Activated naive CD8-positive, alpha-beta T cell treated with anti-CD3 and anti-CD28 coated beads for 36 hours (primary cell): Measurements from ENCODE around the gene FAM78B. TPM values are rescaled to one million over a fixed set of nuclear protein-coding genes. Genes with fewer than 3 reads are reported as not detected.

ENCODE experiments used
- DNase-seq: peaks from one replicate; pipeline ENCODE4 v3.0.0; 2021
- H3K27ac Mint-ChIP-seq: one replicate; pipeline ENCODE4 v1.8.0; 2022; ENCODE audit warnings: mild to moderate bottlenecking, moderate library complexity, mixed read lengths
- H3K27me3 Mint-ChIP-seq: one replicate; pipeline ENCODE4 v1.8.0; 2022; ENCODE audit warnings: mild to moderate bottlenecking, mixed read lengths
- H3K36me3 Mint-ChIP-seq: one replicate; pipeline ENCODE4 v1.8.0; 2021; ENCODE audit warnings: mild to moderate bottlenecking, mixed read lengths
- H3K4me1 Mint-ChIP-seq: one replicate; pipeline ENCODE4 v1.8.0; 2021; ENCODE audit warnings: mixed read lengths
- H3K4me3 Mint-ChIP-seq: one replicate; pipeline ENCODE4 v1.8.0; 2022; ENCODE audit warnings: mild to moderate bottlenecking, moderate library complexity, mixed read lengths
- H3K9me3 Mint-ChIP-seq: one replicate; pipeline ENCODE4 v1.8.0; 2022; ENCODE audit warnings: mixed read lengths
- total RNA-seq, 2 experiments: library from RNA; stranded (reverse); gene quantifications; one replicate each; pipeline ENCODE4 v1.2.3, GENCODE V29; 2021

The FAM78B gene
- total RNA-seq, 2 experiments from 2014 or later = 0.62 to 0.74 TPM

DNA sequence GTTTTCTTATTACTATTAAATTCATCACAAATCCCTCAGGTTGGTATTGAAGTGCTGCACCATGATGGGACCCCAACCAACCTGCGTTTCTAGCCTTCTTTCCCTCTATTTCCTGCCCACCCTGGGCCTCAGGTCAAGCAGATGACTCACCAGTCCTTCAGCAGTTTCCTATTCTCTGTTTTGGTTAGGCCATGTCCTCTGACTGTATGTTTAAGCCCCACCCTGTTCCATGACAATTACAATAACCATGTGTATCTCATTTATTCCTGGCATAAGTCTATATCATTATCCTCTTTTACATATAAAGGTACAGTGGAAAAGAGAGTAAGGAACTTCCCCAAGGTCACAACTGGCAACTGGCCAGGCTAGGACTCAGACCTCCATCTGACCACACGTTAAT is 5.3 kb upstream of the FAM78B start:
- Mint-ChIP-seq H3K27ac (no peak overlapping the region), H3K4me1 (peaks cover 29% of the 10 kb centered on the region), H3K9me3 (no peaks in the 10 kb centered on the region), H3K36me3 (no peaks in the 10 kb centered on the region), H3K4me3 (no peak overlapping the region), H3K27me3 (peaks cover 30% of the 10 kb centered on the region)
- DNase-seq = no peak

DNA sequence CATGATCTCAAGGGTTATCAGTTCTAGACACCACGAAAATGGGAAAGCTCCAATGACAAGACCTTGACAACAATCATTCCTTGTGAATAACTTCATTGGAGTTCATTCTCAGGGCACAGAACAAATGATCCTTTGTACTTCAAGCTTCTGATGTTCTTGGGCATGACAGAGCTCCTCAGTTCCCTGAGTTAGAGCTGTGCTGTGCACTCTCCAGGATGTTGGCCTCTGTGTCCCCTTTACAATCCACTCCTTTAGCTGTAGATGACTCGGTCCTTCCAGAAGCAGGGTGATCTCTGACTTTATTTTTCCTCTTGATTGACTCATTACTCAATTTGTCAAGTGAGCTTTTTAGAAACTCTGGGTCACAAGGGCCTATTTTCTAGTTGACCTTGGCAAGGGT is 3.9 kb upstream of the FAM78B start:
- Mint-ChIP-seq H3K4me3 (no peak overlapping the region), H3K36me3 (no peaks in the 10 kb centered on the region), H3K9me3 (no peaks in the 10 kb centered on the region), H3K4me1 (peaks cover 26% of the 10 kb centered on the region), H3K27ac (peak overlapping the region; percentile 76), H3K27me3 (peaks cover 34% of the 10 kb centered on the region)
- no peak for DNase-seq

DNA sequence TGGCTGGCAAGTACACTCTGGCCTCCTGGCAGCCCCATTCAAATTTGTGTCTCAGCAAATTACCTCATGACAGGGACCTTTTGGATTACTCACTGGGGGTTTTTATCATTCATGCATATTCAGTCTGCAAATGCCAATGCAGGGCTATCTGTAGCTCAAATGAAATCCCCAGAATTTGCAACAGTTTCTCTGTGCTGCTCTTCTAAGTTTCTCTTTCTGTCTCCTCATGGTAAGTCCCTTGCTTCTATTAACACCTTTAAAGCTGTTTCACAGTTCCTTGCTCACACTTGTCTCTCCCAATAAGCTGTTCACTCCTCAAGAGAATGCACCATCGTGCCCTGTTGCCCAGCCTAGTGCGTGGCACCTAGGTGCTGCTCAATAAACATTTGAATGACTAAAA is 3.3 kb upstream of the FAM78B start:
- H3K4me3 Mint-ChIP-seq = no peak overlapping the region

DNA sequence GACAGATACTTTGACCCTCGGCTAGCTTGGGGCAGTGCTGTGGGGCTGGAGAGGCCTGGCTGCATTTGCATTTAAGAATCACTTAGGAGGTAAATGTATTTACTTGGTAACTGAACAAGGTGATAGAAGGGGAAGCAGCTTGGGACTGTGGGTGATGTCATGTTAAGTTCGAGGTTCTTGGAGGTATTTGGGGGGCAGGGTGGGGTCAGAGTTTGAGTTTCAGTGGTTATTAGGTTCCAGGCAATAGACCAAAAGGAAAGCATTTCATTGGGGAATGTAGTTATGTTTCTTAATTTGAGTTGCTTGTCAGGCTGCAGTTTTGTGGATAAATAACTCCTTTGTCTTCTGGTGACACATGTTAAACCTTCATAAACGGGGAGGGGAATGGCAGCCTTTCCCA is 2.4 kb upstream of the FAM78B start:
- Mint-ChIP-seq H3K27me3 (peaks cover 40% of the 10 kb centered on the region), H3K4me1 (peaks cover 29% of the 10 kb centered on the region), H3K36me3 (no peaks in the 10 kb centered on the region), H3K4me3 (no peak overlapping the region), H3K9me3 (no peaks in the 10 kb centered on the region), H3K27ac (peak overlapping the region; percentile 25)
- DNase-seq = no peak

More for the DNA sequence above, 3.3 kb upstream of the FAM78B start:
- H3K9me3 Mint-ChIP-seq = no peaks in the 10 kb centered on the region
- H3K4me1 Mint-ChIP-seq = peaks cover 27% of the 10 kb centered on the region
- peak overlapping the region; percentile 77 for H3K27ac Mint-ChIP-seq
- peaks cover 38% of the 10 kb centered on the region for H3K27me3 Mint-ChIP-seq
- no peak for DNase-seq
- H3K36me3 Mint-ChIP-seq = no peaks in the 10 kb centered on the region

DNA sequence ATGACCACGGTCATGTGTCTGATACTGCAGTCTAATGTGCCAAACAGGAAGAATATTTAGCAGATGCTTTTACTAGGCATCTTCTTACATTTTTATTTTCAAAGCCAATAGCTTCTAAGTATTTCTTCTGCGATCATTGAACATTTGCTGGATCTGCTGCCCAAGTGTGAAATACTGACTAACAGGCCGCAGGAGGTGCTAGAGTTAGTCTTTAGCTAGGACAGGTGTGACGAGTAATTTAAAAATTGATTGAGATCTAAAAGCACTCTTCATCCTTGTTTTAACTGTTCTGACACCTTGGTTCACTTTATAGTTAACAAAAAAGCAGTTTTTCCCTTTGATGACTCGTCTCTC is 748 bp upstream of the FAM78B start:
- Mint-ChIP-seq H3K27ac (no peak overlapping the region), H3K4me3 (peak overlapping the region; percentile 57), H3K9me3 (no peaks in the 10 kb centered on the region), H3K27me3 (peaks cover 48% of the 10 kb centered on the region), H3K36me3 (no peaks in the 10 kb centered on the region), H3K4me1 (peaks cover 29% of the 10 kb centered on the region)
- DNase-seq = no peak

DNA sequence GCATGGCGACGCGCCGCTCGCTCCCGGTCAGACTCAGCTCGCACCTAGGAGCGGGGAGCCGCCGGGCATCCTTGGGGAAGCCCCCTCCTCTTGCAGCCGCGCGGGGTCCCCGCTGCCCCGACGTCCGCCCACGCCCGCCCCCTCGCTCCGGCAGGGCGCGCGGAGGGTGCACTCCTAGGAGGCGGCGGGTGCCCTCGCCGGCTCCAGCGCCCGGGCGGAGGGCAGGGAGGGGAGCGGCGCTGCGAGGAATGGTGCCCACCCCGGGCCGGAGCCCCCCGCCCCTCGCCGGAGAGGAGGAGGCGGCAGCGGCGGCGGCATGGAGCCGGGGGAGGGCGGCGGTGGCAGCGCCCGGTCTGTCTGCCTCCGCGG is 488 bp downstream of the FAM78B start:
- peaks cover 57% of the 10 kb centered on the region for H3K27me3 Mint-ChIP-seq
- no peaks in the 10 kb centered on the region for H3K36me3 Mint-ChIP-seq
- peaks cover 29% of the 10 kb centered on the region for H3K4me1 Mint-ChIP-seq
- no peaks in the 10 kb centered on the region for H3K9me3 Mint-ChIP-seq
- H3K4me3 Mint-ChIP-seq = no peak overlapping the region
- H3K27ac Mint-ChIP-seq = no peak overlapping the region
- no peak for DNase-seq

DNA sequence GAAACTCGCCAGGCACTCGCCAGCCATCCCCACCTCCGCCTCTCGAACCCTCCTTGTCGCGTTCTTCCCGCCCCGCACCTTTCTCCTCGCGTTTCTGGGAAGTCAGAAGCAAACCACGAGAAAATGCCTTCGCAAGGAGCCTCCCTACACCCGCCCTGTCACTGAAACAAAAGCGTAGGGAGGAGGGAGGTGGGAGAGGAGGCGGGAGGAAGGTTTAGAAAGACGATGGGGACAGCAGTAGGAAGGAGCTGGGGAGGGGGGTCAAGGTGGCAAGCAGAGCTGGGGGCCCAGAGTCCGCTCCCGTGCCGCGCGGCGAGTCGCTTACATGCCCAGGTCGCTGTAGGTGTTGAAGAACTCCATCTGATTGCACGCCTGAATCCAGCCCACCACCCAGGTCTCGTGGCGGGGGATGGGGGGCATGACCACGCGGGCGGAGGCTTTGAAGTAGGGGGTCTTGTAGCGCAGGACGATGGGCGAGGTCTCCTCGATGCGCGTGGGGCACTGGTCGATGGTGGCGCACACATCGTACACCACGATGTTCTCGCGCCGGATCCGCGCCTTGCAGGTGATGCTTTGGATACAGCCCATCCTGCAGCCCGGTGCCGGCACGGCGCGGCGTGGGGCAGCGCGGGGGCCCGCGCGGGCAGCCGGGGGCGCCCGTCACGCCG is 1.0 kb downstream of the FAM78B start:
- Mint-ChIP-seq H3K9me3 (no peaks in the 10 kb centered on the region), H3K27ac (peak overlapping the region; percentile 17), H3K4me1 (peaks cover 24% of the 10 kb centered on the region), H3K27me3 (peaks cover 58% of the 10 kb centered on the region), H3K36me3 (no peaks in the 10 kb centered on the region), H3K4me3 (peak overlapping the region; percentile 77)
- no peak for DNase-seq

DNA sequence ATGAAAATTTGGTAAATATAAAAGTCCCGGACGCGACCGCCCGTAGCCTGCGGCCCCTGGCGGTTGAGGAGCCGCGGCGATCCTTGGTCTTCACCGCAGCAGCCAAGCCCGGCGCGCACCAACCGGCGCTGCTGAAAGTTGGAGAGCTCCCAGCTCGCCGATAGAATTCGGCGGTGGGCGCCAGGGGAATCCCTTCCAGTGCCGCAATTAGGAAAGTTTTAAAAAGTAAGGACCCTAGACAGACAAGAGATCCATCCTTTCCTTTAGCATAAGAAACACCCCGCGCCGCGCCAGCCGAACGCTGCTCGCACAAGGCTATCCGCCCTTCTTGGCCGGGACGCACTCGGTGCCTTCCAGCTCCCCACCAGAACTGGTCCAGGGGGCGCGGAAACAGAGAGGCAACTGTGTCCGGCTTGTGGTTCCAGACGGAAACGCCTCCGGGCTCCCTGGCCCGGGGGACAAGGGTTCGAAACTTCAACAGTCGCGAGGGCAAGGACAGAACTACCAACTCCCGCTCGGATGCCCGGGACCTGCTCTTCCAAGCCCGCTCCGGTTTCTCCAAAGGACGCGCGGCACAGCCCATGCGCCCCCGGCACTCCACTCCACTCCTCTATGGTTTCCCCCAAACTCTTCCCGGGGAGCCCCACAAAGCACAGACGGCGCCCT is 1.7 kb downstream of the FAM78B start:
- Mint-ChIP-seq H3K27me3 (peaks cover 58% of the 10 kb centered on the region), H3K9me3 (no peaks in the 10 kb centered on the region), H3K36me3 (no peaks in the 10 kb centered on the region), H3K4me3 (peak overlapping the region; percentile 77), H3K27ac (no peak overlapping the region), H3K4me1 (peaks cover 18% of the 10 kb centered on the region)
- DNase-seq = peak; percentile 45

DNA sequence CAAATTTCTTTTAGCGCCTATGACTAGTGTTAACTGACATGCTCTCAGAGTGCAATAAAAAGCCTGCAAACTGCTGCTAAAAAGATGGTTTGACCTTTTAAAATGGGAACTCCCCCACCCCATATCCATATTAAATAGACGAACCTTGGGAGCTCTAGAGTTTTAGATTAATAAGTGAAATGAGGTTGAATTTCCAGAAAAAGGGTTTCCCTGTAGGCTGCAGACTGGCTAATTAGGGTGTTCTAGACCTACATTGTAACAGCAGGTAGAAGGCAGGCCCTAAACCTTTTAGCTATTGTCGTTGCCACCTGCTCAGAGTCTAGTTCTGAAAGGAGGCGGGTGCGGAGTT is 2.2 kb downstream of the FAM78B start:
- H3K27me3 Mint-ChIP-seq = peaks cover 58% of the 10 kb centered on the region
- H3K9me3 Mint-ChIP-seq = no peaks in the 10 kb centered on the region
- no peaks in the 10 kb centered on the region for H3K36me3 Mint-ChIP-seq
- H3K4me3 Mint-ChIP-seq = no peak overlapping the region
- H3K27ac Mint-ChIP-seq = no peak overlapping the region
- DNase-seq = no peak
- H3K4me1 Mint-ChIP-seq = peaks cover 16% of the 10 kb centered on the region

DNA sequence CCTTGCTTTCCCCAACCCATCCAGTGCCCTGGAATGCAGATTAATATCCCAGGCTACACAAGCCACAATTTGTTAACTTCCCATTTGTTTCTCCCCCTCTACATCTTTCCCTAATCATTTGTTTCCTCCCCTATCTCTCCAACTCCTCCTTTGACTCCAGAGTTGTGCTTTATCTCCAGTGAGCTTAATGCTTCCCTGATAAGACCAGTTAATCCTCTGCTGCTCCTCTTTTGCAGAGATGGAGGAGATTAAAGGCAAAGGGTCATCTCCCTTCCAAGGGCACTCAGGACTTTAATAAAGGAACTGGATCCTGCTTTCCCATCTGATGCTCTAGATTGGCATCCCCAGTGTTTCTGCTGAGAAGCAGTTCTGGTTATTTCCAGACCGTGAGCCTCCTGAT is 7.1 kb downstream of the FAM78B start:
- no peak for DNase-seq
- Mint-ChIP-seq H3K27ac (no peak overlapping the region), H3K4me3 (no peak overlapping the region), H3K27me3 (peaks cover 22% of the 10 kb centered on the region), H3K36me3 (no peaks in the 10 kb centered on the region), H3K9me3 (no peaks in the 10 kb centered on the region), H3K4me1 (no peaks in the 10 kb centered on the region)

DNA sequence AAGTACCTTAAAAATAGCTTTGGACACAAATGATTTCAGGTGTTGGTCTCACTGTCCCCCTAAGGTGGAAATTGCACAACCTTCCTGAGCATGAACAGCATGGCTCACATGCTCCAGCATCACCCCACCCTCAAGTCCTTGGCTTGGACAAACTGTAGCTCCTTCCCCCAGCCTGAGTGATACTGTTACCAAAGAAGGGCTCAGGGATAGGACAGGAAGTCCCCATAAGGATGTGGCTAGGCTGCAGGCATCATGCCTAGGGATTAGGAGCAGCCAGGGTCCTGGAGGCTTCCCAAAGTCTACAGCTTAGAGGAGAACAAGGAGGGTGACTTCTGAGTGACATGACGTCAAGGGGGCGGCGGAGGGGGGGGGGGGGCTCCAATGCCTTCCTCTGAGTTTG is 10.1 kb downstream of the FAM78B start:
- Mint-ChIP-seq H3K9me3 (no peaks in the 10 kb centered on the region), H3K36me3 (no peaks in the 10 kb centered on the region), H3K4me3 (no peak overlapping the region), H3K4me1 (no peaks in the 10 kb centered on the region), H3K27ac (no peak overlapping the region), H3K27me3 (peaks cover 4% of the 10 kb centered on the region)
- DNase-seq = no peak

DNA sequence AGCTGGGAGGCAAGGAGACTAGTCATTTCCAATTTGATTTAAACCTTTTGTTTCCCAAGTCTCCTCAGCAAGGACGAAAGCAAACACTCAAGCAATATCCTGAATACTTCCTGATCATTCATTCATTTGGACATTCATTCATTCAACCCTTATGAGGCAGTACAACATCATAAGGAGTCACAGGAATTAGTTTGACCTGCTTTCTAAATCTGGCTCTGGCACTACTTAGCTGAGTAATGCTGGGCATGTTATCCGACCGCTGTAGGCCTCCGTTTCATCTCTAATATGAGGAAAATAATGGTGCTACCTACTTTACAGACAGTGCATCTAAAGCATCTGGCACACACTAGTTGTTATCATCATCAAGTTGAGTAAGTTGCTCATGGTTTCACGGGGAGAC is 11.7 kb downstream of the FAM78B start:
- no peak overlapping the region for H3K4me3 Mint-ChIP-seq
- H3K27me3 Mint-ChIP-seq = no peaks in the 10 kb centered on the region
- H3K36me3 Mint-ChIP-seq = no peaks in the 10 kb centered on the region
- no peaks in the 10 kb centered on the region for H3K9me3 Mint-ChIP-seq
- no peak for DNase-seq
- H3K4me1 Mint-ChIP-seq = no peaks in the 10 kb centered on the region
- no peak overlapping the region for H3K27ac Mint-ChIP-seq

DNA sequence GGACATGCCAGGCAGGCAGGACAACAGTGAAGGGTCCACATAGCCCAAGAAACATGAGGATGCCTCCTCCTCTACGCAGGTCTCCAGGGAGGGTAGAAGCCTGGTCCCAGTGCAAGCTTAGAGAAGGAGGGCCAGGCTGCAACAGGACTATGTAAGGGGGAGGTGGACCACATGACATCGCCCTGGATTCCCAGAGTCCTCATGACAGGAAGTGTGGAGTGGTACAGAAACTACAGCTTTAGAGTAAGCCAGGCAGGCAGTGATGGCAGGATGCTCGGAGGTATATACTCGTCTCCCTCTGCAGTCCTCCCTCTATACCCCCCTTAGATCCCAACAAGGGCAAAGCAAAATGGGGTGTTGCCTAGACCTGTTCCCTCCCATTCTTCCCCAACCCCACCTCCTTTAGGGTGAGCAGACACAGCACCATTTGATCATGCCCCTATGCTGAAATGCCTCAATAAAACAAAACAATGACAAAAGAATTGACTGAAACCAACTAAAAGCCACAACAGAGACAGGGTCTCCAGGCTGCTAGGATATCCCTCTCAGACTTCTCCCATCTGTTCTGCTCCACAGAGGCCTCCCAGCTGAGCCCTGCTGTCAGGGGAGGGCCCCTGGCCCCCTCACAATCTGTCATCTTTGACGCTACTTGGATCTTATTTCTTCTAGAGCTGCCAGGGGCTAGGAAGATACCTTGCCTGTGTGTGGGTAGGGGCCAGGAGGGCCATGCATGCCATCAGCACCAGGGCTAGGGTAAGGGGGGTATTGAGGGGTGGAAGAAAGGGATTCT is 13.1 kb downstream of the FAM78B start:
- Mint-ChIP-seq H3K27ac (no peak overlapping the region), H3K9me3 (no peaks in the 10 kb centered on the region), H3K4me1 (no peaks in the 10 kb centered on the region), H3K4me3 (no peak overlapping the region), H3K27me3 (no peaks in the 10 kb centered on the region), H3K36me3 (no peaks in the 10 kb centered on the region)
- no peak for DNase-seq

DNA sequence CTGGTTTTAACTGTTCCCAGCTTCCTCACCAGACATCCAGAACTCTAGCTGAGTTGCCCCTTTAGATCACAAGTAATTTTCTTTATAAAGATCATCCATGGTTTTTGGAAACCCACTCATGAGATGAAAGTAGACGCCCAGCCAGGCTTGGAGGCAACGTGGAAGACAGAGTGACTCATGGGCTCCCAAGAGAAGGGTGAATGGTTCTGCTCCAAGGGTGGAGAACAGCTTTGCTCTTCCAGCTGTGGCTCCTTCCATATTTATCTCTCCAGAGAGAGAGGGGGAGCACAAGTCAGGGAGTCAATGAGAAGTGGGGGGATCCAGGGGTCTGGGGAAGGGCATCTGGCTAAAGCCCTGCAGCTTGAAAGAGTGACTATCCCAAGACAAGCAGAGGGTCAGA is 13.8 kb downstream of the FAM78B start:
- DNase-seq = no peak
- no peaks in the 10 kb centered on the region for H3K36me3 Mint-ChIP-seq

DNA sequence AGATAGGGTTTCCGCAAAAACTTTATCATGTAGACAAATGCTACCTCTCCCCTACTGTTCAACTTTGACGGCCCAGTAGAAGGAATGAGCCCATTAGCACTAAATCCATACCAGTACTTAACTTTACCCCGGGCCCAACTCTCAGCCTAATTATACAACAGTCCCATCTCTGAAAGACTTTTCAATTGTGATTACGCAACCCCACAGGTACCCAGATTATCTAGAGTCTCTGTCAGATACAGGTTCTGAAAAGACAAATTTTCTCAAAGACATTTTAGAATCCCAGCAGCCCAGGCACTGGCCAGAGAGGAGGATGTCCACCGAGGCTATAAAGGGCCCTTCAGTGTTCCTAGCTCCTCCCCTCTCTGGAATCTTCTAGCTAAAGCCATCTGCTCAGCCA is 15.0 kb downstream of the FAM78B start:
- Mint-ChIP-seq H3K27me3 (no peaks in the 10 kb centered on the region), H3K4me1 (no peaks in the 10 kb centered on the region), H3K9me3 (peaks cover 2% of the 10 kb centered on the region), H3K27ac (no peak overlapping the region), H3K36me3 (no peaks in the 10 kb centered on the region), H3K4me3 (no peak overlapping the region)
- no peak for DNase-seq

More for the DNA sequence above, 13.8 kb downstream of the FAM78B start:
- Mint-ChIP-seq H3K9me3 (peaks cover 2% of the 10 kb centered on the region), H3K27me3 (no peaks in the 10 kb centered on the region), H3K4me3 (no peak overlapping the region), H3K4me1 (no peaks in the 10 kb centered on the region), H3K27ac (no peak overlapping the region)

DNA sequence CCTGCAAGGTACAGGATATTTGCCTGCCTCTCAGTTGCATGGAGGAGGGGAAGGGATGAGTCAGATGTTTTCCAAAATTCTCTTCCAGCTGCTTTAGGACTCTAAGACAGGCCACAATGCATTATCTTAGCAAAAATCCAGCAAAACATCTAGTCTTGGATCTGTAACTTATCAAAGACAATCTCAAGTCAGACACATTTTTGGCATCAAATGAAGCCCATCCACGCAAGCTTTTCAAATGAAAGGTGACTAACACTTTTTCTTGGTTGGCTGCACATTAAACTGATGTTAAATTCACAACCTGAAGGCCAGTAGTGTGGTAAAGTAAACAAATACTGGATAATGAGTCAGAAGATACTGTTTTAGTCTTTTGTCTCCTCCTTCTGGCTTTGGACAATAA is 21.3 kb downstream of the FAM78B start:
- Mint-ChIP-seq H3K27me3 (peaks cover 4% of the 10 kb centered on the region), H3K27ac (no peak overlapping the region), H3K4me1 (no peaks in the 10 kb centered on the region), H3K9me3 (peaks cover 2% of the 10 kb centered on the region), H3K4me3 (no peak overlapping the region), H3K36me3 (no peaks in the 10 kb centered on the region)
- DNase-seq = no peak
